Osteocyte (in vitro differentiated cells): ENCODE results near the gene CLTC. TPM values are rescaled to one million over a fixed set of nuclear protein-coding genes. Genes with fewer than 3 reads are reported as not detected.

ENCODE experiments used
- DNase-seq: peaks from one replicate; pipeline ENCODE4 v3.0.0; 2021; ENCODE audit warnings: mixed read lengths; ENCODE audit not compliant: unreplicated experiment; ENCODE audit errors: extremely low spot score
- H3K27ac Mint-ChIP-seq: one replicate; pipeline ENCODE4 v1.8.0; 2021; ENCODE audit warnings: mild to moderate bottlenecking, mixed read lengths; ENCODE audit not compliant: unreplicated experiment
- H3K27me3 Mint-ChIP-seq: one replicate; pipeline ENCODE4 v1.8.0; 2021; ENCODE audit warnings: mixed read lengths; ENCODE audit not compliant: unreplicated experiment
- H3K36me3 Mint-ChIP-seq: one replicate; pipeline ENCODE4 v1.8.0; 2021; ENCODE audit warnings: mixed read lengths; ENCODE audit not compliant: unreplicated experiment
- H3K4me1 Mint-ChIP-seq: one replicate; pipeline ENCODE4 v1.8.0; 2021; ENCODE audit warnings: mixed read lengths; ENCODE audit not compliant: unreplicated experiment
- H3K4me3 Mint-ChIP-seq: one replicate; pipeline ENCODE4 v1.8.0; 2021; ENCODE audit warnings: mild to moderate bottlenecking, moderate library complexity, mixed read lengths; ENCODE audit not compliant: unreplicated experiment
- H3K9me3 Mint-ChIP-seq: one replicate; pipeline ENCODE4 v1.8.0; 2021; ENCODE audit warnings: mixed read lengths; ENCODE audit not compliant: unreplicated experiment
- CTCF ChIP-seq: fragments of 200-600 bp; sonication (generic); IDR thresholded peaks from 2 replicates; pipeline ENCODE4 v1.5.0; 2021; ENCODE audit warnings: antibody characterized with exemption, mild to moderate bottlenecking, moderate library complexity
- total RNA-seq: library from RNA; stranded (reverse); gene quantifications from 2 replicates; pipeline ENCODE4 v1.2.1, GENCODE V29; 2021

CLTC gene
- total RNA-seq, 1 donor from 2014 or later = 297 TPM

DNA sequence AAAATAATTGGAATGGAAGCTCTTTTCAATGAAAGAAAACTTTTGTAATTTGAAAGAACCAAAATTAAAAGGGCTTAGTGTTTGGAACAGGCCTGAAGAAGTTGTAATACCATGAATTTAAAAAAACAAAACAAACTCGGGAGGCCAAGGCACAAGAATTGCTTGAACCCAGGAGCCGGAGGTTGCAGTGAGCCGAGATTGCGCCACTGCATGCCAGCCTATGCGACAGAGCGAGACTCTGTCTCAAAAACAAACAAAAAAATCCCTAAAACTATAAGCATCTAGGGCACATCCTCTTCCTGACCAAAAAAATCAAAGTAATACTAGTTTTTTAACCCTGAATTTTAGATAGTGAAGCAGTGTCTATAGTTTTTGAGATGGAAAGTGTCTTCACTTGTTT lies 12.7 kb downstream of the CLTC start:
- Mint-ChIP-seq H3K9me3 (peaks cover 6% of the 10 kb centered on the region), H3K4me1 (peaks cover 65% of the 10 kb centered on the region), H3K4me3 (no peak overlapping the region), H3K27me3 (no peaks in the 10 kb centered on the region), H3K27ac (peak overlapping the region; percentile 71), H3K36me3 (peaks cover 8% of the 10 kb centered on the region)
- no peak for DNase-seq
- TF ChIP-seq CTCF = no peak

- Mint-ChIP-seq H3K4me3 (no peak overlapping the region), H3K9me3 (peaks cover 6% of the 10 kb centered on the region), H3K4me1 (peaks cover 65% of the 10 kb centered on the region), H3K27ac (peak overlapping the region; percentile 38), H3K27me3 (no peaks in the 10 kb centered on the region), H3K36me3 (peaks cover 9% of the 10 kb centered on the region)
- DNase-seq = no peak
- TF ChIP-seq CTCF = no peak
Measured at GRCh38 chr17:59633658-59634359, 14.1 kb downstream of the CLTC start.

GRCh38 chr17:59634632-59635541 lies 15.2 kb downstream of the CLTC start:
- TF ChIP-seq CTCF = no peak
- peak overlapping the region; percentile 89 for H3K27ac Mint-ChIP-seq
- no peaks in the 10 kb centered on the region for H3K27me3 Mint-ChIP-seq
- peaks cover 6% of the 10 kb centered on the region for H3K9me3 Mint-ChIP-seq
- no peak for DNase-seq
- peaks cover 63% of the 10 kb centered on the region for H3K4me1 Mint-ChIP-seq
- H3K36me3 Mint-ChIP-seq = peaks cover 5% of the 10 kb centered on the region
- peak overlapping the region; percentile 33 for H3K4me3 Mint-ChIP-seq

GRCh38 chr17:59637611-59638310 lies 18.1 kb downstream of the CLTC start:
- H3K4me1 Mint-ChIP-seq = peaks cover 68% of the 10 kb centered on the region

More at GRCh38 chr17:59637611-59638310, 18.1 kb downstream of the CLTC start:
- Mint-ChIP-seq H3K9me3 (no peaks in the 10 kb centered on the region), H3K27ac (peak overlapping the region; percentile 25), H3K36me3 (peaks cover 1% of the 10 kb centered on the region), H3K27me3 (no peaks in the 10 kb centered on the region), H3K4me3 (no peak overlapping the region)
- TF ChIP-seq CTCF = no peak
- no peak for DNase-seq
